GM15510 (cell line): Measurements from ENCODE around the gene RASGRP2.

Experiments used
- POLR2A ChIP-seq: IDR thresholded peaks from 3 replicates; pipeline ENCODE4 v1.6.1; 2011; ENCODE audit warnings: borderline replicate concordance; ENCODE audit not compliant: insufficient read length; ENCODE audit errors: extremely low read depth

Gene RASGRP2

DNA sequence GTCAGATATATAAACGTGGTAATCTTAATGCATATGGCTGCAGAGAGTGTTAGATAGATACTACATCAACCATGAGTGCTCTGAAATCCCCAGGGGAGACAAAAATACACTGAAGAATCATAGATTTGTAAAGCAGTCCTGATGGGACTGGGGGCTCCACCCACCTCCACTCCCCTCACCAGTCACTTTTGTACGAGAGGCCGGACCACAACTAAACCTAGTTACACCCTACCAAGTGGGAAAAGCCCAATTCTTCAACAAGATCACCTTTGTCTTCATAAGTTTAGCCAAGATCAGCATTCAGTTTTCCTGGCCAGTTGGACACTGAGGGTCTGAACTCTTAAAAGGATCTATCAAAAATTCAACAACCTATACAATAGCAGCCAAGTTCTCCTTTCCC lies 32.9 kb upstream of the RASGRP2 start:
- no peak for TF ChIP-seq POLR2A

DNA sequence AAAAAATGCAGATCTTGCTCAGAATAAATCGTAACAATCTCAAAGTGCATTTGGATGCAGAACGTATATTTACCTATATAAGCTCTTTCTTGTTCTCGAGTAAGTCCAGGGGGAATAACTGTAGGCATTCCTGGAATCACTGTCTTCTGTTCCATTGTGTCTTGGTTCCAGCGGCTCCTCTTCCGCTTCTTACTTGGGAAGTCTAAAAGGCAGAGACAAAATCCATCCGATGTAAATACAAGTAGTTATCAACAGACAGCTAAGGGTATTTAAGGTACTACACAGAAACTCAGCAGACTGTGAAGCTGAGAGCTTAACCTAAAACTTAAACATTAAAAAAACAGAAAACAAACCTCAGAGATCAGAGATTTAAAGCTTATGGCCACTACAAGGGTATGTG lies 32.5 kb upstream of the RASGRP2 start:
- TF ChIP-seq POLR2A, result no peak

GRCh38 chr11:64774144-64774543 lies 30.2 kb upstream of the RASGRP2 start:
- TF ChIP-seq POLR2A, result no peak

GRCh38 chr11:64772303-64773018 lies 28.5 kb upstream of the RASGRP2 start:
- TF ChIP-seq POLR2A, result no peak

DNA sequence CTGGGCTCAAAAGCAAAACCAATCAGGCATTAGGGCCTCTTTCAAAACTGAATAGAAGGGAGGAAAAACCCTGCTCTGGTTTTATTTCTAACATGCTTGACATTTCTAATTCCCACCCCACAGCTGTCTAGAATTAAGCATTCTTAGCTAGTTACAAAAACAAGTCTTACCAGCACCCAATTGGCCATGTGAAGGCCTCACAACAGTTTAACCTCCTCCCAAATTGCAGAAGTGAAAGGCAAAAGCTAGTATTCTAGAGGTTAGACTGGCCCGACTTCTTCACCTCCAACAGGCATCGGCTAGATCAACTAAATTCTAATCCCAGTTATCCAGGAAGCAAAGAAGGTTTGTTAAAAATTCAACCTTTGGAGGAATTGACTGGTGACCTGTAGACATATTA lies 27.9 kb upstream of the RASGRP2 start:
- no peak for TF ChIP-seq POLR2A

DNA sequence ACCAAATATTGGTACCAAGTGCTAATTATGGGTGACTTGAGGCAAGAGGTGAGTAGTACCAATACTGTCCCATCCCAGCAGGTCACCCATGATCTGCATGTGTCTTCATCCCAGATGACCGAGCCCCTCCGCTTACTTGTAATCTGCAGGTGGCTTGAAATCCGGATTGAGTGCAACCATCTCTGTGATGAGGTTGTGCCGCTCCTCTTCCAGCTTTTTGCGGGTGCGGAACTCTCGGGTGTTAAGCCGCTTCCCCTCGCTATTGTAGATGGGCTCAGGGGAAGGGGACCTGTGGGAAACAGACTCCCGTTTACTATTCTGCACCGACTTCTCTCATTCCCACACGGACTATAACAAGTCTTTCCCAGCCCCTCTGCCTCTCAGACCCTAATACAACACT lies 26.2 kb upstream of the RASGRP2 start:
- TF ChIP-seq POLR2A, result no peak

- TF ChIP-seq POLR2A, result no peak
Measured at GRCh38 chr11:64769283-64769682, 25.3 kb upstream of the RASGRP2 start.

- TF ChIP-seq POLR2A, result no peak
Measured at GRCh38 chr11:64768300-64768694, 24.4 kb upstream of the RASGRP2 start.

DNA sequence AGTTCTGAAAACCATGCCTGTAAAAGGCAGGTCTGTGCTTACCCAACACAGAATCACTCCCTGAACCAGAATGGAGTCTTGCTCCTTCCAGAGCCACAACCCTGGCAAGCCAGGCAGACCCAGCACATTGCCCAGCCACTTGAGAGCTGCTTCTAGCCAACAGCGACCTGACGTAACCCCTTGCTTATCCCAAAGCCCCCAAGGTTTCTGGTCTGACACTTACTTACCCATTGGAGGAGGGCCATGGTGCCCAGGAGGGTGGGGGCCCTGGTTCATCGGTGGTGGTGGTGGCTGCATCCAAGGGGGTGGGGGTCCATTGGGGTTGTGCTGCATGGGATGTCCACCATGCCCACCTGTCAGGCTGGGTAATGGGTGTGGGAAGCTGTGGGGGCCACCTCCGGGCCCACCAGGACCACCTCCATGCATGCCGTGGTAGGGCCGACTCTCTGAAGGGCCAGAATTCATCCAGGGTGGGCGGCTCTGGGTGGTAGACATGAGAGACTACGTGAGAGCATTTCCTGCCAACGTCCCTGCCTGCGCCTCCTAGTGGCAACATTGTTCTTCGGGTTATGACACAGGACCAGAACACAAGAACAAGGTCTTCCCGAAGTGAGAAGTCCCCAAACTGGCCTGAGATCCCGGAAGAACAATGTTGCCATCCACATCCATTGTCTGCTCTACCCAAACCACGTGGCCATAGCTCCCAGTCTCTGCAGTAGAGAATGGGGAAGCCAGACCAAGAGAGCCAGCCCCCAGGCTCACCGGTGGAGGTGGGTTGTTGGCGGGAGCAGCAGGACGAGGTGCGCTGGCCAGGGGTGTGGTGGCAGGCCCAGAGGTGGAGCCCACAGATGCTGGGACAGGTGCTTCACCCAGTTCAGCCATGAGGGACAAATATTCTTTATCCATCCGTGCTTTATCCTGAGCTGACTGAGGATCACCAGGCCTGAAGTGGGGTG lies 23.7 kb upstream of the RASGRP2 start:
- TF ChIP-seq POLR2A, result no peak

- TF ChIP-seq POLR2A, result no peak
Measured at GRCh38 chr11:64766881-64767280, 22.9 kb upstream of the RASGRP2 start.

- peak; percentile 10 for TF ChIP-seq POLR2A
Measured at GRCh38 chr11:64765851-64766665, 22.1 kb upstream of the RASGRP2 start.

DNA sequence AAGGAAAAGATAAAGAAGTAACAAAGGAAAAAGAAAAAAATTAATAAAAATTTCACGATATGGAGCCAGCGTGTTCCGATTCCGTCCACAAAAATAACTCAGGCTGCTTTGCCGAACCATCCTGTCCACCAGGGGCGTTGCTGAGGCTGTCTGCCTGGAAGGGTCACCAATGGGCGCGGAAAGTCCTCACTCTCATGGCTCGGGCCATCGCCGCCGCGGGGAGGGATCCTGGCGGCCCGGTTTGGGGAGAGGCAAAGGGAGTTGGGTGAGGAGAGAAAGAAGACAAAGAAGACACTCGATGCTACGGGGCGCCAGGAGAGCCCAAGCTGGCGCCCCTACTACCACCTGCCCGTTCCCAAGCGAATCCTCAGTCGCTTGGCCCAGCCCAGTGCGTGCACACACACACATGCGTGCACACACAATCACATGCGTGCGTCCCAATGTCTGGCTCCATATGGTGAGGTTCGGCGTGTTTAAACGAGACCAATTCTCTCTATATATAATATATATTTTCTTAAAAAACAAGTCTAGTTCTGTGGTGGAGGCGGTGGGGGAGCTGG lies 21.4 kb upstream of the RASGRP2 start:
- no peak for TF ChIP-seq POLR2A

GRCh38 chr11:64764753-64765152 lies 20.8 kb upstream of the RASGRP2 start:
- TF ChIP-seq POLR2A, result no peak

DNA sequence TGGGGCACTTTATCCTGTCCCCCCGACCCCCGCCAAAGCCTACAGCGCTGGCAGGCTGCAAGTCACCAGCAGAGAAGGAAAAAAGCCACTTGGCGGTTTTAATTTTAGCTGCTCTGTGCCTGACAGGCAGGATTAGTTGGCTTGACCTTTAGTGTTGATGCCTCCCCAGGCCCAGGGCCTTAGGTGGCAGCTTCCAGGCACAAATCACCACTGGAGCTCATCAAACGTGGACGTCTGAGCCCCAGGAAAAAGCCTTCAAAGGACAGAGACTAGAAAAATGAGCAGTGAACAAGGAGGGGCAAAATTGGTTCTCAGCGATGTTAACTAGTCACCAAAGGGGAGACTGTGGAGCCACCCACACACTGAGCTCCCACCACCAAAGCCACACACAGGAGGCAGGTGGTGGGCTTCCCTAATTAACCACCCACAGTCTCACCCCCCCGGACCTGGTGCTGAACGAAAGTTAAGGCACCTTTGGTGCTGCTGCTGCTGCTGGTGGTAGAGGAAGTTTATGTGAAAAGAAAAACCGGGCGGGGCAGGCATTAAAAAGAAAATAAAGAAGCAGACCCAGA lies 20.2 kb upstream of the RASGRP2 start:
- TF ChIP-seq POLR2A, result no peak
